Uterus (tissue), 4 donors: ENCODE measurements around the gene RETSAT. TPM values are rescaled to one million over a fixed set of nuclear protein-coding genes. Genes with fewer than 3 reads are reported as not detected.
A peak's percentile ranks its signal among the peaks of the same experiment; 100 is the strongest.

ENCODE experiments used
- DNase-seq, 2 donors: peaks; one replicate each; pipeline ENCODE4 v3.0.0-alpha.2; 2019 to 2020
- H3K27ac ChIP-seq, 2 donors: fragments of 200-600 bp; sonication (generic); 1 replicate in 1 of 2; 2 replicates in 1 of 2; pipeline ENCODE4 v1.5.1; 2016 to 2018
- H3K27me3 ChIP-seq, 2 donors: fragments of 200-600 bp; sonication (generic); one replicate each; pipeline ENCODE4 v1.5.1; 2018 to 2019; ENCODE audit warnings: control low read depth in 1 of 2
- H3K36me3 ChIP-seq, 2 donors: fragments of 200-600 bp; sonication (generic); one replicate each; pipeline ENCODE4 v1.5.1; 2019; ENCODE audit warnings: control low read depth in 1 of 2
- H3K4me1 ChIP-seq, 2 donors: fragments of 200-600 bp; sonication (generic); one replicate each; pipeline ENCODE4 v1.5.1; 2018 to 2019; ENCODE audit warnings: control low read depth in 1 of 2
- H3K4me3 ChIP-seq, 2 donors: fragments of 200-600 bp; sonication (generic); 1 replicate in 1 of 2; 2 replicates in 1 of 2; pipeline ENCODE4 v1.5.1; 2018 to 2019; ENCODE audit warnings: mild to moderate bottlenecking in 1 of 2
- H3K9me3 ChIP-seq, 2 donors: fragments of 200-600 bp; sonication (generic); one replicate each; pipeline ENCODE4 v1.5.1; 2019; ENCODE audit warnings: control low read depth in 1 of 2
- POLR2A ChIP-seq, 2 donors: fragments of 450-650 bp; IDR thresholded peaks; one replicate each; pipeline ENCODE4 v1.6.1; 2016; ENCODE audit warnings: antibody characterized with exemption in 2 of 2, mild to moderate bottlenecking in 1 of 2, moderate library complexity in 1 of 2
- intact Hi-C: fragments of 100-400 bp; cut with DNase I; formaldehyde crosslinking; loops from one replicate; pipeline ENCODE4 v1.15.1; 2023; ENCODE audit warnings: low total_unique reads
- total RNA-seq, 4 donors: library from RNA; depleted of rRNA in 3 of 4; stranded (reverse); fragments of >200 nt in 3 of 4; gene quantifications; one replicate each; pipeline versions ENCODE4 v1.1.0 to v1.2.4, GENCODE V29; 2014 to 2023
- TF ChIP-seq, protein P1 (sequence below), 4 experiments: fragments of 200-600 bp in 2 of 4; fragments of 450-650 bp in 2 of 4; sonication (generic) in 2 of 4; IDR thresholded peaks; one replicate each; pipeline ENCODE4 v1.5.1; 2016 to 2019; ENCODE audit warnings: antibody characterized with exemption in 4 of 4, mild to moderate bottlenecking in 2 of 4, moderate library complexity in 1 of 4
- donor health status: DM: yes; HTN: yes; CAD: no.

The RETSAT gene
- total RNA-seq, result 10 to 100 TPM; 28.0 to 34.1 (median 31.9) TPM

DNA sequence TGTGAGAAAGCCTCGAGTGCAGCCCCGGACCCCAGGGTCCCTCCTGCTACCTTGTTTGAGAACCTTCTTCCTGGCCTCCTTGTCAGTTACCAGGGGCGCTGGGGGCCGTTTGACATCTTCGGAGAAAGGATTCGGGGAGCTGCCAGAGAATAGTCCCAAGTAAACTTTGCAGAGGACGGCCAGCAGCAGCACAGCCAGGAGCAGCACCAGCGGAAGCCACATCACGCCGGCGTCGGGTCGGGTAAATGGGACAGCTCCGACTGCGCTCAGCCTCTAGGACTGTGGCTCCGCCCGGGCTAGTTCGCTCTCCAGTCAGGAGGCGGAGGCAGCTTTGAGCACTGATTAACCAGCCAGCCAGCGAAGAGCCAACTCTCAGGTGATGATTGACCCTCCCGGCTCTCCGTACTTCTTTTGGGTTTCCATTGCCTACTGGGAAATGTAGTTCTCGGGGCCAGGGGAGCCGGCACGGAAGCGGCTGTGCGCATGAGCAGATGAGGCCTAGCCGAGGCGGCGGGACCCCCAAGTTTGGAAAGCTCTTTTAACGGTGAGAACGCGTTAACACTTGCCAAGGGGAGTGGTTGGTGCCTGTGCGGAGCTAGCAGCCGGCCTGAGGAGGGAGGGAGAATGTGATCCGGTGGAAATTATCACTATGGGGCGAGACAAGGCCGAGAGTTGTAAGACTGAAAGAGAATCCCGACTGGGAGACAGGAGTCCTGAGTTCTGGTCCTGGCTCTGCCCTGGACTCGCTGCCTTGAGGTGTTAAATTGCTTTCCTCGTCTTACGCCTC, at the start of gene RETSAT, which contains the start of gene ELMOD3:
Gene RETSAT, minus strand, starts transcription at position 243 of the 787 bp plus-strand sequence. Its CDS starts 21 bp downstream, at position 222.
Gene ELMOD3, plus strand, starts transcription at position 484 of the 787 bp plus-strand sequence. CDS start 2,430 bp downstream, outside the sequence.
- Histone ChIP-seq H3K36me3 (no peaks in the 10 kb centered on the region), H3K27me3 (no peaks in the 10 kb centered on the region), H3K4me3 (peak within 1 kb of the TSS; percentile 74 to 89), H3K4me1 (peaks cover 0 to 4% of the 10 kb centered on the region in 2 donors), H3K27ac (peak within 1 kb of the TSS; percentile 84 to 93), H3K9me3 (no peaks in the 10 kb centered on the region)
- intact Hi-C loops, result no loop called here
- peak; percentile 84 to 92 for TF ChIP-seq POLR2A (IDR thresholded peaks at IDR 0.05)
- TF ChIP-seq, protein P1, sequence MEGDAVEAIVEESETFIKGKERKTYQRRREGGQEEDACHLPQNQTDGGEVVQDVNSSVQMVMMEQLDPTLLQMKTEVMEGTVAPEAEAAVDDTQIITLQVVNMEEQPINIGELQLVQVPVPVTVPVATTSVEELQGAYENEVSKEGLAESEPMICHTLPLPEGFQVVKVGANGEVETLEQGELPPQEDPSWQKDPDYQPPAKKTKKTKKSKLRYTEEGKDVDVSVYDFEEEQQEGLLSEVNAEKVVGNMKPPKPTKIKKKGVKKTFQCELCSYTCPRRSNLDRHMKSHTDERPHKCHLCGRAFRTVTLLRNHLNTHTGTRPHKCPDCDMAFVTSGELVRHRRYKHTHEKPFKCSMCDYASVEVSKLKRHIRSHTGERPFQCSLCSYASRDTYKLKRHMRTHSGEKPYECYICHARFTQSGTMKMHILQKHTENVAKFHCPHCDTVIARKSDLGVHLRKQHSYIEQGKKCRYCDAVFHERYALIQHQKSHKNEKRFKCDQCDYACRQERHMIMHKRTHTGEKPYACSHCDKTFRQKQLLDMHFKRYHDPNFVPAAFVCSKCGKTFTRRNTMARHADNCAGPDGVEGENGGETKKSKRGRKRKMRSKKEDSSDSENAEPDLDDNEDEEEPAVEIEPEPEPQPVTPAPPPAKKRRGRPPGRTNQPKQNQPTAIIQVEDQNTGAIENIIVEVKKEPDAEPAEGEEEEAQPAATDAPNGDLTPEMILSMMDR (IDR thresholded peaks at IDR 0.05), result peak in 3 of 4 experiments; percentile 9 to 18 (median 14)
- DNase-seq, result peak; percentile 96 to 99

DNA sequence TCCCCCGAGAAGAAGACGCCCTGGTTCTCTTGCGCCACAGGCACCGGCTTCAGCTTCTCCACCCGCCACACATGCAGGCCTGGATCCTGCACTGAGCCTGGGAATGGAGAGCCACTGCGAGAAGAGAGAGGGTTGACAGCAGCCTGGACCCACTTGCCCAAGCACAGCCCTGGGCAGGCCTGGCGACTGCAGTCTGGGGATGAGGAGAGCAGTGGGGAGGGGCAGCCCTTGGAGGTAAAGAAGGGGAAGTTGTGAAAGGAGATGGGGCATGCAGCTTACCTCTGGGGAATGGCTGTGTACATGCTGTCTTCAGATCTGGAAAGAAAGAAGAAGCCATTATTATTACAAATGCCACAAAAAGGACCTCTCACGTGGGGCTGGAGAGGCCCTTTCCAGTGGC, 47.5 kb upstream of the RETSAT start:
- Histone ChIP-seq H3K27me3 (no peaks in the 10 kb centered on the region), H3K9me3 (no peaks in the 10 kb centered on the region), H3K4me1 (peaks cover 0 to 3% of the 10 kb centered on the region in 2 donors), H3K27ac (no peak overlapping the region), H3K4me3 (no peak overlapping the region), H3K36me3 (no peaks in the 10 kb centered on the region)
- TF ChIP-seq, protein P1 (IDR thresholded peaks at IDR 0.05), result no peak
- no peak for TF ChIP-seq POLR2A (IDR thresholded peaks at IDR 0.05)
- intact Hi-C loops, result no loop called here
- DNase-seq, result no peak

DNA sequence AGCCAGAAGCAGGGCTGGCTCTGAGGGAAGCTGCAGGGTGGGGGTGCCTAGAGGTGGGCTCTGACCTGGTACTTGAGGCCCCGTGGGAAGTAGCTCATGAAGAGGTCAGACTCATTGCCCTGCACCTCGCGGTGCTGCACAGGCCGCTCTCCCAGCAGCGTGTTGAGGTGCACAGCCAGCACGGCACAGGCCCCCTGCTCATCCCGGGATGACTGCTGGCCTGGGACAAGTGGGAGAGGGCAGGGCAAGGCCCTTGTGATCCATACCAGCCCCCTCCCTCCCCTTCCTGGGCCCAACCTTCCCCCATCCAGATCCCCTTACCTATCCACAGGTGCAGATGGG, 47.1 kb upstream of the RETSAT start:
- Histone ChIP-seq H3K27ac (no peak overlapping the region), H3K9me3 (no peaks in the 10 kb centered on the region), H3K36me3 (no peaks in the 10 kb centered on the region), H3K27me3 (no peaks in the 10 kb centered on the region), H3K4me1 (peaks cover 0 to 3% of the 10 kb centered on the region in 2 donors), H3K4me3 (no peak overlapping the region)
- TF ChIP-seq, protein P1 (IDR thresholded peaks at IDR 0.05), result no peak
- TF ChIP-seq POLR2A (IDR thresholded peaks at IDR 0.05), result no peak
- DNase-seq, result no peak
- intact Hi-C loops, result no loop called here

DNA sequence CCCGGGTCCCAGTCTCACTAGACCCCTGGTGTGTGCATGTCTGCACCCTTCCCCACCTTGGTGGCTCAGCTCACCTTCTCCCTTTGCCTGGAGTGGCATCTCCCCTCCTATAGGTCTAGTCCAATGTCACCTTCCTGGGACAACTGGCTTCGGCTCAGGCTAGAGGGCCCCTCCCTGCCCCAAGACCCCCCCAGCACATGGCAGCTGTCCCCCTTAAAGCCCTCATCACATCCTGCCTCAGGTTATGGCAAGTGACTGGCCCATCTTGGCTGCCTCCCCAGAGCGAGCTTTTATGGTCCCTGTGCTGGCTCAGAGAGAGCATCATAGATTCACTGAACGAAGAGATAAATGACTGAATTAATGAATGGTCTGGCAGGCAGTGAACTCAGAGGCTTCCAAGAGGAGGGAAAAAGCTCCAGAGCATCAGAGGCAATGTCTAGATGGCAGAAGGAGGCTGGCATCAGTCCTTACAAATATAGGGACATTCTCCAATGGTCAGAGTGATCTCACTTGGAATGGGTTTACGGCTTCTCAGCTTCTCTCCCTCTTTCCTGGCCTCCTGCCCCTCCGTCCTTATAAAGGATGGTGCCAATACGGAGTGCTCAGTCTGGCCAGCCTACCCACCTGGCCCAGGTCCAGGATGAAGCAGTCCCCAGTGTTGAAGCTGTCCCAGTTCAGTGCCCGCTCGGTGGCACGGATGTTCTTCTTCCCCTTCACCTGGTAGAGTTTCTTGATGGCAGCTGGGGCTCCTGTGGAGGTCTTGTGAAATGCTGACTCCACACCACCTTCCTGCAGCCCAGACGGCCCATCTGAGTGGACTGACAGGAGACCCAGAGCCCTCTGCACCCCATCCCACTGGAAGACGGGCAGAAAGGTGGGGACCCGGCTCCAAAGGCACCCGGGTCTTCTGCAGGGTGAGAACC, 46.5 kb upstream of the RETSAT start:
- no peaks in the 10 kb centered on the region for H3K36me3 ChIP-seq
- intact Hi-C loops, result no loop called here
- no peaks in the 10 kb centered on the region for H3K27me3 ChIP-seq
- no peak for DNase-seq
- H3K27ac ChIP-seq, result no peak overlapping the region
- no peaks in the 10 kb centered on the region for H3K9me3 ChIP-seq
- TF ChIP-seq, protein P1 (IDR thresholded peaks at IDR 0.05), result no peak
- no peak for TF ChIP-seq POLR2A (IDR thresholded peaks at IDR 0.05)
- no peak overlapping the region for H3K4me3 ChIP-seq
- peaks cover 0 to 3% of the 10 kb centered on the region in 2 donors for H3K4me1 ChIP-seq
